ENCODE measurements around the gene TRPC4AP. TPM values are rescaled to one million over a fixed set of nuclear protein-coding genes. Genes with fewer than 3 reads are reported as not detected.

The TRPC4AP gene
- polyA plus RNA-seq, 2 of the 4 experiments (the other 2 are of a cell fraction) = 51.4 to 55.3 TPM

DNA sequence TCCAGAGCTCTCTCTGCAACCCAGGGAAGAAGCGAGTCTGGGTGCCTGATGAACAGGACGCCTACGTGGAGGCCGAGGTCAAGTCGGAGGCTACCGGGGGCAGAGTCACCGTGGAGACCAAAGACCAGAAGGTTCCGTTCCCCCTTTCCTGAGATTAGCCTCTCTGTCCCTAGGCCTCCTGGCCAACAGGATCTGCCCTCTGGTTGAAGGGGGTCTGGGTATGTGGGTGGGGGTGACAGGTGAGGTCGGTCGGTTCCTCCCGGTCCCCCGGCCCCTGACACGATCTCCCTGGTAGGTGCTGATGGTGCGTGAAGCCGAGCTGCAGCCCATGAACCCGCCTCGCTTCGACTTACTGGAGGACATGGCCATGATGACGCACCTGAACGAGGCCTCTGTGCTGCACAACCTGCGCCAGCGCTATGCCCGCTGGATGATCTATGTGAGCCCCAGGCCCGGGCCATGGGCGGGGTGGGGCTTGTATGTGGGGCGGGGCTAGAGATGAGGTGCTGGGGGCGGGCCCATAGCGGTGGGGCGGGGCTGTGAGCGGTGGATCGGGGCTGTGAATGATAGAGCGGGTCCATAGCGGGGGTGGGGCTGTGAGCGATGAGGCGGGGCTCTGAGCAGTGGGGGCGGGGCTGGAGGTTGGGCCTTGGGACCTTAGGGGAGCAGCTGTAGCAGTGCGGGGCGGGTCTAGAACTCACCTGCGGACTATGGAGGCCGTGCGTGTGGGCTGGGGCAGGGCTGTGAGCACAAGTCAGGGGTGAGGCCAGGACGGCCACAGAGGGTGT lies 113.0 kb downstream of the TRPC4AP start:
- Histone ChIP-seq H3K27ac (no peak overlapping the region), H3K4me2 (no peak overlapping the region), H3K4me3 (no peak overlapping the region), H3K4me1 (0 out of 3 replicates have a peak, but pooled peaks cover 6% of the 10 kb centered on the region), H3K9me3 (no peaks in the 10 kb centered on the region)
- ChIA-PET POLR2A (no interaction called here), CTCF (interaction anchor here (1.3 to 2.5 kb wide), 3 partner anchors 9 to 105 kb away, joined by 3 to 10 read pairs (median 4); no protein-coding TSS in a partner anchor)
- DNase-seq (ENCODE audit: low read depth in 1 of 2, low spot score in 1 of 2) (no peak), FAIRE-seq (no peak), ATAC-seq (peak in 1 of 2 experiments; percentile 22; a peak in 3 of 6 replicates)
- 91% methylated on average over 26 of the region's 42 CpGs for WGBS (ENCODE audit: missing lambda C conversion rate)
- TF ChIP-seq FOXS1 (CRISPR knock-in tag; IDR thresholded peaks at IDR 0.05) (no peak), HDAC2 (IDR thresholded peaks at IDR 0.05) (no peak), EHF (CRISPR knock-in tag; IDR thresholded peaks at IDR 0.05) (no peak), RARB (CRISPR knock-in tag; IDR thresholded peaks at IDR 0.05) (no peak), ZNF302 (CRISPR knock-in tag; IDR thresholded peaks at IDR 0.05) (no peak), MAZ (IDR thresholded peaks at IDR 0.05; ENCODE audit: borderline replicate concordance, low read depth, low read length) (no peak), PBX3 (IDR thresholded peaks at IDR 0.05) (no peak), CHD4 (IDR thresholded peaks at IDR 0.05; ENCODE audit: borderline replicate concordance) (no peak), CEBPB (IDR thresholded peaks at IDR 0.05) (no peak), NFE2L2 (conservative IDR thresholded peaks at IDR 0.05; ENCODE audit: low read length) (no peak), KDM5A (IDR thresholded peaks at IDR 0.05) (no peak), MAFK (IDR thresholded peaks at IDR 0.05; ENCODE audit: partially characterized antibody) (no peak), RFX5 (IDR thresholded peaks at IDR 0.05) (no peak), RNF2 (IDR thresholded peaks at IDR 0.05; ENCODE audit: borderline replicate concordance, low read depth) (no peak), HOXA7 (CRISPR knock-in tag; IDR thresholded peaks at IDR 0.05) (no peak), EP300 (IDR thresholded peaks at IDR 0.05) (no peak), RCOR1 (IDR thresholded peaks at IDR 0.05; ENCODE audit: low read depth, low read length) (no peak), JUN (IDR thresholded peaks at IDR 0.05) (no peak), GATA3 (IDR thresholded peaks at IDR 0.05; ENCODE audit: borderline replicate concordance) (no peak)
- TF ChIP-seq, protein P1, sequence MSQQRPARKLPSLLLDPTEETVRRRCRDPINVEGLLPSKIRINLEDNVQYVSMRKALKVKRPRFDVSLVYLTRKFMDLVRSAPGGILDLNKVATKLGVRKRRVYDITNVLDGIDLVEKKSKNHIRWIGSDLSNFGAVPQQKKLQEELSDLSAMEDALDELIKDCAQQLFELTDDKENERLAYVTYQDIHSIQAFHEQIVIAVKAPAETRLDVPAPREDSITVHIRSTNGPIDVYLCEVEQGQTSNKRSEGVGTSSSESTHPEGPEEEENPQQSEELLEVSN (IDR thresholded peaks at IDR 0.05; ENCODE audit: borderline replicate concordance, low read depth) = no peak

DNA sequence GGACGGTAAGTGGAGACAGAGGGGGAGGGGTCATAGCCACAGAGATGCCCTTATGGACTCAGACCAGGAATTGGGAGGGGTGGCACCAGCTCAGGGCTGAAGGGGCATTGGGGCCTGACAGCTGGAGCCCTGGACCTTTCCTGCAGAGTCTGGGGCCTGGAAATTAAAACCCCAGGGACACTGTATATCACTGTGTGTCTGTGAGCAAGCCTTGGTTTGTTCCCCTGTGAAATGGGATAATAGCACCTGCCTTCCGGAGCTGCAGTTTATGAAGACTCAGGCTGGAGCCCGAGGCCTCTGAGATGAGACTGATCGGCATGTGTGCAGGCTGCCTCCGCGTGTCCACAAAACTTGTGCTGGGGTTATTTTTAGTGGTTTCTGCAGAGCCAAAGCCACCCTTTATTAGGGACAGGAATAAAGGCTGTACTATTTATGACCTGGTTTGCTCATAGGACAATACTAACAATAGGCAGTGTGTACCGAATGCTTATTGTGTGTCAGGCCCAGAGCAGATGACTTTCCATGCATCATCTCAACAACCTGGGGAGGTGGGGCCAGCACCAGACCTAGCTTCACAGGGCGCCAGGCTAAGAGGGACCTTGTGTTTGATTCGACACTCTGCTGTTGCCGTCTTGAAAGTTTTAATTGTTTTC lies 114.4 kb downstream of the TRPC4AP start:
- TF ChIP-seq FOXS1 (CRISPR knock-in tag; IDR thresholded peaks at IDR 0.05) = no peak
- TF ChIP-seq JUNB (IDR thresholded peaks at IDR 0.05) = no peak
- no peak for TF ChIP-seq BHLHE40 (IDR thresholded peaks at IDR 0.05; ENCODE audit: low read depth, low read length)
- TF ChIP-seq TP53 (CRISPR knock-in tag; IDR thresholded peaks at IDR 0.05) = no peak
- TF ChIP-seq JUN (IDR thresholded peaks at IDR 0.05) = no peak
- no peak for TF ChIP-seq KDM5A (IDR thresholded peaks at IDR 0.05)
- 79% methylated on average over 10 of the region's 10 CpGs for WGBS (ENCODE audit: missing lambda C conversion rate)
- no peak overlapping the region for H3K4me2 ChIP-seq
- ATAC-seq = no peak
- ChIA-PET CTCF (interaction anchor here (0.6 to 2.5 kb wide), 6 partner anchors 11 to 143 kb away, joined by 3 to 10 read pairs (median 3); partner anchors contain the start of gene GGT7), POLR2A (no interaction called here)
- no peak for FAIRE-seq
- no peaks in the 10 kb centered on the region for H3K4me1 ChIP-seq
- H3K9me3 ChIP-seq = no peaks in the 10 kb centered on the region
- H3K27ac ChIP-seq = no peak overlapping the region
- no peak overlapping the region for H3K4me3 ChIP-seq
- DNase-seq (ENCODE audit: low read depth in 1 of 2, low spot score in 1 of 2) = no peak
